ENCODE measurements around the gene PFN3.
A peak's percentile ranks its signal among the peaks of the same experiment; 100 is the strongest.

The PFN3 gene

GRCh38 chr5:177359451-177359851 is 41.0 kb downstream of the PFN3 start:
- H3K9me3 ChIP-seq (ENCODE audit: low read length) = no peaks in the 10 kb centered on the region
- no peaks in the 10 kb centered on the region for H3K36me3 ChIP-seq (ENCODE audit: insufficient read depth, low read length)
- H3K4me3 ChIP-seq (ENCODE audit: low read depth in 1 of 2, low read length in 2 of 2) = no peak overlapping the region
- no peak overlapping the region for H3K9ac ChIP-seq (ENCODE audit: low read length)
- H3K4me1 ChIP-seq (ENCODE audit: insufficient read depth, low read length) = peaks cover 8% of the 10 kb centered on the region
- H3K27me3 ChIP-seq (ENCODE audit: control insufficient read depth in 1 of 2, insufficient read depth in 2 of 2, low read length in 2 of 2) = peaks cover 0 to 8% of the 10 kb centered on the region in 2 donors
- H3K27ac ChIP-seq (ENCODE audit: low read depth, low read length) = no peak overlapping the region

DNA sequence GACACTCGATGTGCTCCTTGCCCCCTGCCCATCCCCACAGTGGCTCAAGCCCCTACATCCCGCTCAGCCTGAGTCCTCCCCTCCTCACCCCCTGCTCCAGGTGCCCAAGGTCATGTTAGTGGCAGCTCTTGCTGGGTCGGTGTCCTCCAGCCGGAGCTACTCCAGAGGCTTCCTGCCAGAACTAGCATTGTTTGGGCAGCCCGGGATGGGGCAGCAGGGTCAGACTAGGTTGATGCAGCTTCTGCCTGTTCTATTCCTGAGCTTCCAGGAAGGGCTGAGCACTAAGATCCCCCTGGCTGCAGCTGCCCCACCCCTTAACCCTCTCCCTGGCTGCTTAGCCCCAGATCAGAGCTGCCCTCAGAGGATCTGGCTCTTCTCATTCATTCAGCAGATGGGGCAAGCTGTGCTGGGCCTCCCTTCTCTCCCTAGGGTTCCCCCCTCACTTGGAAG is 42.1 kb downstream of the PFN3 start:
- no peak overlapping the region for H3K4me3 ChIP-seq (ENCODE audit: low read depth in 1 of 2, low read length in 2 of 2)
- H3K27me3 ChIP-seq (ENCODE audit: control insufficient read depth in 1 of 2, insufficient read depth in 2 of 2, low read length in 2 of 2) = peaks cover 0 to 8% of the 10 kb centered on the region in 2 donors
- H3K9ac ChIP-seq (ENCODE audit: low read length) = no peak overlapping the region
- H3K9me3 ChIP-seq (ENCODE audit: low read length) = no peaks in the 10 kb centered on the region
- H3K27ac ChIP-seq (ENCODE audit: low read depth, low read length) = no peak overlapping the region
- H3K4me1 ChIP-seq (ENCODE audit: insufficient read depth, low read length) = peaks cover 2% of the 10 kb centered on the region
- H3K36me3 ChIP-seq (ENCODE audit: insufficient read depth, low read length) = no peaks in the 10 kb centered on the region

GRCh38 chr5:177357459-177358351 is 42.8 kb downstream of the PFN3 start, which contains the start of gene RGS14:
TSS of gene RGS14 (plus strand) at chr5:177357924. CDS start at chr5:177358025, 101 bp downstream.
- H3K4me3 ChIP-seq (ENCODE audit: low read depth in 1 of 2, low read length in 2 of 2) = no peak within 1 kb of the TSS
- no peaks in the 10 kb centered on the region for H3K36me3 ChIP-seq (ENCODE audit: insufficient read depth, low read length)
- H3K27ac ChIP-seq (ENCODE audit: low read depth, low read length) = no peak within 1 kb of the TSS
- no peak within 1 kb of the TSS for H3K9ac ChIP-seq (ENCODE audit: low read length)
- peaks cover 0 to 8% of the 10 kb centered on the region in 2 donors for H3K27me3 ChIP-seq (ENCODE audit: control insufficient read depth in 1 of 2, insufficient read depth in 2 of 2, low read length in 2 of 2)
- no peaks in the 10 kb centered on the region for H3K9me3 ChIP-seq (ENCODE audit: low read length)
- H3K4me1 ChIP-seq (ENCODE audit: insufficient read depth, low read length) = no peaks in the 10 kb centered on the region

- no peaks in the 10 kb centered on the region for H3K36me3 ChIP-seq (ENCODE audit: insufficient read depth, low read length)
- H3K4me1 ChIP-seq (ENCODE audit: insufficient read depth, low read length) = no peaks in the 10 kb centered on the region
- no peaks in the 10 kb centered on the region for H3K9me3 ChIP-seq (ENCODE audit: low read length)
- H3K9ac ChIP-seq (ENCODE audit: low read length) = no peak overlapping the region
- H3K27ac ChIP-seq (ENCODE audit: low read depth, low read length) = no peak overlapping the region
- H3K27me3 ChIP-seq (ENCODE audit: control insufficient read depth in 1 of 2, insufficient read depth in 2 of 2, low read length in 2 of 2) = peaks cover 0 to 8% of the 10 kb centered on the region in 2 donors
- H3K4me3 ChIP-seq (ENCODE audit: low read depth in 1 of 2, low read length in 2 of 2) = no peak overlapping the region
Observed at GRCh38 chr5:177357146-177357458, 43.4 kb downstream of the PFN3 start.

GRCh38 chr5:177356746-177357145 is 43.7 kb downstream of the PFN3 start:
- H3K9ac ChIP-seq (ENCODE audit: low read length) = no peak overlapping the region
- H3K36me3 ChIP-seq (ENCODE audit: insufficient read depth, low read length) = no peaks in the 10 kb centered on the region
- no peaks in the 10 kb centered on the region for H3K4me1 ChIP-seq (ENCODE audit: insufficient read depth, low read length)
- H3K27ac ChIP-seq (ENCODE audit: low read depth, low read length) = no peak overlapping the region
- H3K27me3 ChIP-seq (ENCODE audit: control insufficient read depth in 1 of 2, insufficient read depth in 2 of 2, low read length in 2 of 2) = peaks cover 0 to 8% of the 10 kb centered on the region in 2 donors
- no peak overlapping the region for H3K4me3 ChIP-seq (ENCODE audit: low read depth in 1 of 2, low read length in 2 of 2)
- H3K9me3 ChIP-seq (ENCODE audit: low read length) = no peaks in the 10 kb centered on the region

DNA sequence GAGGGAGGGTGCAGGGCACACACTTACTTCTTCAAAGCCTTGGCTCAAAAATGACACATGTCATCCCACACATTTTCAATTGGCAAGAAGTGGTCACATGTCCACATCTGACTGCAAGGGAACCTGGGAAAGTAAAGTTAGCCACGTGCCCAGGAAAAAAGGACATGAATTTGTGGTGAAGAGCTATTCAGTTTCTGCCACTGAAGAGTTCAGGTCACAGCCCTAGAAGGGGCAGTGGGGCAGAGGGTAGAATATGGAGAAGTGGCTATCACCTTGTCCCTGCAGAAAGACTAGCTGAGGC is 44.6 kb downstream of the PFN3 start:
- H3K27ac ChIP-seq (ENCODE audit: low read depth, low read length) = no peak overlapping the region
- H3K4me3 ChIP-seq (ENCODE audit: low read depth in 1 of 2, low read length in 2 of 2) = no peak overlapping the region
- no peaks in the 10 kb centered on the region for H3K9me3 ChIP-seq (ENCODE audit: low read length)
- peaks cover 0 to 8% of the 10 kb centered on the region in 2 donors for H3K27me3 ChIP-seq (ENCODE audit: control insufficient read depth in 1 of 2, insufficient read depth in 2 of 2, low read length in 2 of 2)
- H3K36me3 ChIP-seq (ENCODE audit: insufficient read depth, low read length) = no peaks in the 10 kb centered on the region
- H3K9ac ChIP-seq (ENCODE audit: low read length) = no peak overlapping the region
- peaks cover 2% of the 10 kb centered on the region for H3K4me1 ChIP-seq (ENCODE audit: insufficient read depth, low read length)

- H3K36me3 ChIP-seq (ENCODE audit: insufficient read depth, low read length) = peaks cover under 1% of the 10 kb centered on the region
- H3K27ac ChIP-seq (ENCODE audit: low read depth, low read length) = no peak overlapping the region
- peaks cover 0 to 8% of the 10 kb centered on the region in 2 donors for H3K27me3 ChIP-seq (ENCODE audit: control insufficient read depth in 1 of 2, insufficient read depth in 2 of 2, low read length in 2 of 2)
- no peak overlapping the region for H3K9ac ChIP-seq (ENCODE audit: low read length)
- no peaks in the 10 kb centered on the region for H3K9me3 ChIP-seq (ENCODE audit: low read length)
- H3K4me1 ChIP-seq (ENCODE audit: insufficient read depth, low read length) = peaks cover 7% of the 10 kb centered on the region
- no peak overlapping the region for H3K4me3 ChIP-seq (ENCODE audit: low read depth in 1 of 2, low read length in 2 of 2)
Observed at GRCh38 chr5:177355162-177355867, 45.1 kb downstream of the PFN3 start.

GRCh38 chr5:177354711-177355110 is 45.8 kb downstream of the PFN3 start:
- Histone ChIP-seq H3K27me3 (ENCODE audit: control insufficient read depth in 1 of 2, insufficient read depth in 2 of 2, low read length in 2 of 2) (peaks cover 0 to 8% of the 10 kb centered on the region in 2 donors), H3K4me1 (ENCODE audit: insufficient read depth, low read length) (peaks cover 13% of the 10 kb centered on the region), H3K4me3 (ENCODE audit: low read depth in 1 of 2, low read length in 2 of 2) (no peak overlapping the region), H3K9ac (ENCODE audit: low read length) (no peak overlapping the region), H3K9me3 (ENCODE audit: low read length) (no peaks in the 10 kb centered on the region), H3K27ac (ENCODE audit: low read depth, low read length) (no peak overlapping the region), H3K36me3 (ENCODE audit: insufficient read depth, low read length) (peaks cover 6% of the 10 kb centered on the region)

DNA sequence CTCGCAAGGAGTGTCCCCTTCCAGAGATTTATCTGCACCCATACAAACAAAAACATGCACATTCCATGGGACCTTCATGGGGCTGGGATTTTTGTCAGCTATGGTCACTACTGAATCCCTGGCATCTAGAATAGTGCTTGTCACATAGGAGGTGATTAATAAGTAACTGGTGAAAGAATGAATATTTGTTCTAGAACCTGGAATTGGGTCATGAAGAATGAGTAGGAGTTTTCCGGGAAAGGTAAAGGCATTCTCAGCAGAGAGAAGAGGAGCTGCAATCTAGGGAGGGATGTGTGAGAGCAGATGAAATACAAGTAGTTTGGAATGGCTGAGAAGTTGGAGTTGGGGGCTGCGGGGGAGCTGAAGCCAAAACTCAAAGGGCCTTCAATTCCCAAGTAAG is 46.2 kb downstream of the PFN3 start:
- Histone ChIP-seq H3K27me3 (ENCODE audit: control insufficient read depth in 1 of 2, insufficient read depth in 2 of 2, low read length in 2 of 2) (peaks cover 0 to 4% of the 10 kb centered on the region in 2 donors), H3K27ac (ENCODE audit: low read depth, low read length) (no peak overlapping the region), H3K4me1 (ENCODE audit: insufficient read depth, low read length) (peaks cover 14% of the 10 kb centered on the region), H3K4me3 (ENCODE audit: low read depth in 1 of 2, low read length in 2 of 2) (no peak overlapping the region), H3K9ac (ENCODE audit: low read length) (no peak overlapping the region), H3K9me3 (ENCODE audit: low read length) (no peaks in the 10 kb centered on the region), H3K36me3 (ENCODE audit: insufficient read depth, low read length) (peaks cover 6% of the 10 kb centered on the region)

GRCh38 chr5:177353093-177353492 is 47.4 kb downstream of the PFN3 start:
- Histone ChIP-seq H3K27ac (ENCODE audit: low read depth, low read length) (no peak overlapping the region), H3K9ac (ENCODE audit: low read length) (no peak overlapping the region), H3K4me1 (ENCODE audit: insufficient read depth, low read length) (peaks cover 14% of the 10 kb centered on the region), H3K9me3 (ENCODE audit: low read length) (no peaks in the 10 kb centered on the region), H3K36me3 (ENCODE audit: insufficient read depth, low read length) (peaks cover 6% of the 10 kb centered on the region), H3K4me3 (ENCODE audit: low read depth in 1 of 2, low read length in 2 of 2) (no peak overlapping the region), H3K27me3 (ENCODE audit: control insufficient read depth in 1 of 2, insufficient read depth in 2 of 2, low read length in 2 of 2) (peaks cover 0 to 4% of the 10 kb centered on the region in 2 donors)

DNA sequence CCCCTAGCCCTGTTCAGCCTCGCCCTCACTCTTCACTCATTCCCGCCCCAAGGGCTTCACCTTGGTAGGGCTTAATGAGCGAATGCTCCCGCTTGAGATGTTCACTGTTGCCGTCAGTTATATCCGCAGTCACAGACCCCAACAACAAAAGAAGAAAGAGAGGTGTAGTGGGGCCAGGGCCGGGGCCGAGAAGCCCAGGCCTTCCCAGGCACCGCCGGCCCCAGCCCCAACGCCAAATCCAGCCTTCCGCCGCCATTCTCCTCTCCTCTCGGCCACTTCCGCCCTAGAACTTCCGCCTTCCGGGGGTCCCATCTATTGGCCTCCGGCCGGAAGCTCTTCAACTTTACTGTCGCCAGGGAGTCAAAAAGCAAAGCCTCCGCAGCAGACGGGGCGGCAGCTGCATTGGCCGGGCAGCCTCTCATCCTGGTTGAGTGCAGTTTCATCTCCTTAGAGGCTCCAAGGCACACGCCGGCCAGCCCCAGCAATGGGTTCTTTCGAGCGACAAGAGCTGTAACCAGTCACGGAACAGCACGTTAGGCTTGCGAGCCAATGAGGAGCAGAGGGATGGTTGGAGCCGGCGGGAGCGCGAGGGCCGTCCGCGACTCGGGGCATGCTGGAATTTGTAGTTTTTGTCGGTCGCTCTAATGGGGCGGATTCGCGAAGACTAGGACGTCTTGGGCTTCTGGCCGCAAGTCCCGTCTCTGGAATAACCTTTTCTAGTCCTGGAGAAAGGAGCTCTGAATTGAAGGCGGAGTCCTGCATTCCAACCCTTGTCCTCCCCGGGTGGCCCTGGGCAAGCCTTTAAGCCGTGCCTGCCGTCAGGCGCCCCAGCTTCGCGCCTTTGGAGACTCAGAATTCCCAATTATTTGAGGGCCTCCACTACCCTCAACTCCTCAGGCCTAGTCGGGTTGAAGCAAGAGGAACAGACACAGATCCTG is 48.8 kb downstream of the PFN3 start, which contains the start of gene LMAN2:
Gene LMAN2, minus strand, starts transcription at position 277 of the 938 bp plus-strand sequence. Its CDS starts 21 bp downstream, at position 256.
- Histone ChIP-seq H3K4me3 (ENCODE audit: low read depth in 1 of 2, low read length in 2 of 2) (peak within 1 kb of the TSS; percentile 78 to 96), H3K27ac (ENCODE audit: low read depth, low read length) (peak within 1 kb of the TSS; percentile 77), H3K9me3 (ENCODE audit: low read length) (no peaks in the 10 kb centered on the region), H3K27me3 (ENCODE audit: control insufficient read depth in 1 of 2, insufficient read depth in 2 of 2, low read length in 2 of 2) (no peaks in the 10 kb centered on the region), H3K4me1 (ENCODE audit: insufficient read depth, low read length) (peaks cover 14% of the 10 kb centered on the region), H3K36me3 (ENCODE audit: insufficient read depth, low read length) (peaks cover 6% of the 10 kb centered on the region), H3K9ac (ENCODE audit: low read length) (peak within 1 kb of the TSS; percentile 96)
